Measurements from ENCODE around the gene CFL1.
A peak's percentile ranks its signal among the peaks of the same experiment; 100 is the strongest.
"Not testable (repeated sequence)": the region's sequence is repeated elsewhere in the genome, so short reads cannot be mapped to it uniquely, and the experiment has no call there.

Gene CFL1

GRCh38 chr11:65856689-65857499 lies 1.1 kb downstream of the CFL1 start:
- peak; percentile 86 for DNase-seq

- DNase-seq = no peak
These were observed 2.0 kb downstream of the CFL1 start for GRCh38 chr11:65855927-65856363.

GRCh38 chr11:65854852-65855837 lies 2.8 kb downstream of the CFL1 start:
- DNase-seq = no peak

- DNase-seq = no peak
These were observed 3.8 kb downstream of the CFL1 start for GRCh38 chr11:65854161-65854592.

GRCh38 chr11:65853246-65853979 lies 4.6 kb downstream of the CFL1 start:
- no peak for DNase-seq

- DNase-seq = no peak
These were observed 5.3 kb downstream of the CFL1 start for GRCh38 chr11:65852508-65853245.

- no peak for DNase-seq
These were observed 6.0 kb downstream of the CFL1 start for GRCh38 chr11:65851811-65852507.

- peak; percentile 40 for DNase-seq
These were observed 6.8 kb downstream of the CFL1 start for GRCh38 chr11:65851083-65851579.

GRCh38 chr11:65850217-65851082 lies 7.5 kb downstream of the CFL1 start:
- DNase-seq = no peak

GRCh38 chr11:65849771-65850216 lies 8.2 kb downstream of the CFL1 start:
- no peak for DNase-seq

- no peak for DNase-seq
These were observed 8.6 kb downstream of the CFL1 start for GRCh38 chr11:65849366-65849765.

- DNase-seq = not testable (repeated sequence)
These were observed 9.3 kb downstream of the CFL1 start for GRCh38 chr11:65848693-65849092.

GRCh38 chr11:65847746-65848145 lies 10.2 kb downstream of the CFL1 start:
- DNase-seq = no peak

- DNase-seq = no peak
These were observed 13.6 kb downstream of the CFL1 start for GRCh38 chr11:65844231-65844872.

GRCh38 chr11:65843811-65844210 lies 14.2 kb downstream of the CFL1 start:
- DNase-seq = no peak

- no peak for DNase-seq
These were observed 15.8 kb downstream of the CFL1 start for GRCh38 chr11:65842144-65842543.

- DNase-seq = no peak
These were observed 23.8 kb downstream of the CFL1 start for GRCh38 chr11:65834202-65834601.

- peak; percentile 95 for DNase-seq
These were observed 24.5 kb downstream of the CFL1 start, which contains the start of gene SNX32 for GRCh38 chr11:65833297-65834030. Gene SNX32 (plus strand): TSS chr11:65833963. CDS start chr11:65834066, 103 bp downstream.

GRCh38 chr11:65832231-65832630 lies 25.7 kb downstream of the CFL1 start:
- not testable (repeated sequence) for DNase-seq

All from CD4-positive, alpha-beta T cell treated with Interleukin-21 for 1 hour (primary cell).